ENCODE measurements around the gene PTPRF. TPM values are rescaled to one million over a fixed set of nuclear protein-coding genes. Genes with fewer than 3 reads are reported as not detected.

The PTPRF gene
- polyA plus RNA-seq, 3 donors: not detected

DNA sequence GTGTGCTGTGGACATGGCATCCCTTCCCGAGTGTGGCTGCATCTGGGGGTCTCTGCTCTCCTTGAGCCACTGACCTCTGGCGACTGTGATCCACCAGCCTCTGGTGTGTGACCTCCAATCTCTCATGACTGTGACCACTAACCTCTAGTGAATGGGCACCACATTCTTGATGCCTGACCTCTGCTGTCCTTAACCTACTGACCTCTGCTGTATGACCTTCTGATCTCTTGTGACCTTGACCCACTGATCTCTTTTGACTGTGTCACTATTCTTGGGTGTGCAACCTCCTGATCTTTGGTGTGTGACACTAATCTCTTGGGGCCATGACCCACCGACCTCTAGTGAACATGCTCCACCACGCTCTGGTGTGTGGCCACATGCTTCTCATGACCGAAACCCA is 73.5 kb downstream of the PTPRF start:
- TF ChIP-seq, protein P1, sequence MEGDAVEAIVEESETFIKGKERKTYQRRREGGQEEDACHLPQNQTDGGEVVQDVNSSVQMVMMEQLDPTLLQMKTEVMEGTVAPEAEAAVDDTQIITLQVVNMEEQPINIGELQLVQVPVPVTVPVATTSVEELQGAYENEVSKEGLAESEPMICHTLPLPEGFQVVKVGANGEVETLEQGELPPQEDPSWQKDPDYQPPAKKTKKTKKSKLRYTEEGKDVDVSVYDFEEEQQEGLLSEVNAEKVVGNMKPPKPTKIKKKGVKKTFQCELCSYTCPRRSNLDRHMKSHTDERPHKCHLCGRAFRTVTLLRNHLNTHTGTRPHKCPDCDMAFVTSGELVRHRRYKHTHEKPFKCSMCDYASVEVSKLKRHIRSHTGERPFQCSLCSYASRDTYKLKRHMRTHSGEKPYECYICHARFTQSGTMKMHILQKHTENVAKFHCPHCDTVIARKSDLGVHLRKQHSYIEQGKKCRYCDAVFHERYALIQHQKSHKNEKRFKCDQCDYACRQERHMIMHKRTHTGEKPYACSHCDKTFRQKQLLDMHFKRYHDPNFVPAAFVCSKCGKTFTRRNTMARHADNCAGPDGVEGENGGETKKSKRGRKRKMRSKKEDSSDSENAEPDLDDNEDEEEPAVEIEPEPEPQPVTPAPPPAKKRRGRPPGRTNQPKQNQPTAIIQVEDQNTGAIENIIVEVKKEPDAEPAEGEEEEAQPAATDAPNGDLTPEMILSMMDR (IDR thresholded peaks at IDR 0.05): no peak
- no peaks in the 10 kb centered on the region for H3K9me3 Mint-ChIP-seq
- no peak overlapping the region for H3K27ac ChIP-seq (ENCODE audit: low read depth in 1 of 2, low read length in 2 of 2)
- no peaks in the 10 kb centered on the region for H4K20me1 ChIP-seq (ENCODE audit: insufficient read depth, low read length)
- no peaks in the 10 kb centered on the region for H3K79me2 ChIP-seq (ENCODE audit: insufficient read depth, low read length)
- no peak overlapping the region for H3K9ac ChIP-seq (ENCODE audit: insufficient read depth, low read length, poor library complexity, severe bottlenecking)
- H3K36me3 ChIP-seq (replicated peaks in 1 of 2; ENCODE audit: control insufficient read depth in 1 of 2, insufficient read depth in 2 of 2, low read length in 2 of 2): no peaks in the 10 kb centered on the region
- WGBS (ENCODE audit: insufficient coverage): 95% methylated on average over 5 of the region's 5 CpGs
- H3K36me3 Mint-ChIP-seq: no peaks in the 10 kb centered on the region
- H3K4me2 ChIP-seq (replicated peaks; ENCODE audit: extremely low read depth, low read length, poor library complexity, severe bottlenecking): no peak overlapping the region
- no peak overlapping the region for H3K4me3 Mint-ChIP-seq
- H3K27me3 ChIP-seq (ENCODE audit: control insufficient read depth in 2 of 2, insufficient read depth in 2 of 2, low read length in 2 of 2): no peaks in the 10 kb centered on the region
- no peak overlapping the region for H2AFZ ChIP-seq (ENCODE audit: insufficient read depth, low read depth, low read length, poor library complexity, severe bottlenecking)
- no peaks in the 10 kb centered on the region for H3K4me1 ChIP-seq (ENCODE audit: control insufficient read depth in 1 of 2, insufficient read depth in 2 of 2, low read length in 2 of 2)
- no peaks in the 10 kb centered on the region for H3K9me3 ChIP-seq (replicated peaks in 1 of 2; ENCODE audit: control insufficient read depth in 1 of 2, insufficient read depth in 1 of 2, low read length in 2 of 2)
- H3K4me3 ChIP-seq (replicated peaks in 1 of 3; ENCODE audit: low read depth in 2 of 3, low read length in 3 of 3): no peak overlapping the region
- no peaks in the 10 kb centered on the region for H3K4me1 Mint-ChIP-seq
- H3K27ac Mint-ChIP-seq: no peak overlapping the region
- no peak for DNase-seq
- intact Hi-C loops (cut with micrococcal nuclease): no loop called here
- H3K27me3 Mint-ChIP-seq (ENCODE audit: low read depth in 3 of 3): peaks cover 0 to 5% (median 1%) of the 10 kb centered on the region in 3 donors

DNA sequence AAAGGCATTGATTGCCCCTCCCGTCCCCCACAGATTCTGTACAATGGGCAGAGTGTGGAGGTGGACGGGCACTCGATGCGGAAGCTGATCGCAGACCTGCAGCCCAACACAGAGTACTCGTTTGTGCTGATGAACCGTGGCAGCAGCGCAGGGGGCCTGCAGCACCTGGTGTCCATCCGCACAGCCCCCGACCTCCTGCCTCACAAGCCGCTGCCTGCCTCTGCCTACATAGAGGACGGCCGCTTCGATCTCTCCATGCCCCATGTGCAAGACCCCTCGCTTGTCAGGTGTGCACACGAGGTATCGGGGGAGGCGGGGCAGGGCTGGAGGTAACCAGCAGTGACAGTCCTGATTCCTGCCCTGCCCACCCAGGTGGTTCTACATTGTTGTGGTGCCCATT is 74.5 kb downstream of the PTPRF start:
- TF ChIP-seq, protein P1 (IDR thresholded peaks at IDR 0.05): no peak
- Mint-ChIP-seq H3K9me3 (no peaks in the 10 kb centered on the region), H3K4me1 (no peaks in the 10 kb centered on the region), H3K36me3 (no peaks in the 10 kb centered on the region), H3K27ac (no peak overlapping the region), H3K4me3 (no peak overlapping the region), H3K27me3 (ENCODE audit: low read depth in 3 of 3) (peaks cover 0 to 5% (median 4%) of the 10 kb centered on the region in 3 donors)
- Histone ChIP-seq H3K9ac (ENCODE audit: insufficient read depth, low read length, poor library complexity, severe bottlenecking) (no peak overlapping the region), H3K27ac (ENCODE audit: low read depth in 1 of 2, low read length in 2 of 2) (no peak overlapping the region), H3K79me2 (ENCODE audit: insufficient read depth, low read length) (no peaks in the 10 kb centered on the region), H2AFZ (ENCODE audit: insufficient read depth, low read depth, low read length, poor library complexity, severe bottlenecking) (no peak overlapping the region), H3K36me3 (replicated peaks in 1 of 2; ENCODE audit: control insufficient read depth in 1 of 2, insufficient read depth in 2 of 2, low read length in 2 of 2) (no peaks in the 10 kb centered on the region), H4K20me1 (ENCODE audit: insufficient read depth, low read length) (no peaks in the 10 kb centered on the region), H3K4me3 (replicated peaks in 1 of 3; ENCODE audit: low read depth in 2 of 3, low read length in 3 of 3) (no peak overlapping the region), H3K4me2 (replicated peaks; ENCODE audit: extremely low read depth, low read length, poor library complexity, severe bottlenecking) (no peak overlapping the region), H3K27me3 (ENCODE audit: control insufficient read depth in 2 of 2, insufficient read depth in 2 of 2, low read length in 2 of 2) (no peaks in the 10 kb centered on the region), H3K9me3 (replicated peaks in 1 of 2; ENCODE audit: control insufficient read depth in 1 of 2, insufficient read depth in 1 of 2, low read length in 2 of 2) (no peaks in the 10 kb centered on the region), H3K4me1 (ENCODE audit: control insufficient read depth in 1 of 2, insufficient read depth in 2 of 2, low read length in 2 of 2) (no peaks in the 10 kb centered on the region)
- WGBS (ENCODE audit: insufficient coverage): 97% methylated on average over 16 of the region's 18 CpGs
- intact Hi-C loops (cut with micrococcal nuclease): no loop called here
- DNase-seq: no peak
